Measurements from ENCODE around the gene SRI. TPM values are rescaled to one million over a fixed set of nuclear protein-coding genes. Genes with fewer than 3 reads are reported as not detected.

The SRI gene
- total and polyA plus RNA-seq, 2 donors (not counting 3 experiments of a cell fraction or from before 2014, with no cell fraction given): 121 to 204 TPM

DNA sequence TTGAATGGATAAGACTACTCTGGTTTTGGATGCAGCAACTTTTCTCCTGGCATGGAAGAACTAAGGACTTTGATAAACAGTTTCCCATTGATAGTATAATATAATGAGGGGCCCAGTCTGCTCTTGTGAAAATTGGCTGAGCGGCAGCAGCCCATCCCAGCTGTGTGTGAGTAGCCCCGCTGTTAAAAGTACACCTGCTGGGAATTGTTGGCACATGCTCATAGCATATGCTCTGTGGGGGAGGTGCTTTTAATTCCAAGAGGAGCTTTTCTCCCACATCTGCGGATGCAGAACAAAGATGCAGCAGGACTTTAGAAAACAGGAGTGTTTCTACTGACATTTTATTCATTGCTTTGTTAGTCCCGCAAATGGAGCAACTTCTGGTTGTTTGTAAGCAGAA lies 19.0 kb downstream of the SRI start:
- dilution Hi-C loops (cut with MboI; ENCODE audit: extremely low pct_ligation_motif_present, low sequenced_read_pairs) (no loop called here), intact Hi-C loops (cut with micrococcal nuclease) (no loop called here)
- Histone ChIP-seq H3K4me2 (ENCODE audit: insufficient read depth, low read length) (no peak overlapping the region), H4K20me1 (replicated peaks; ENCODE audit: control insufficient read depth, extremely low read depth, insufficient read depth, low read length) (no peaks in the 10 kb centered on the region), H3K27ac (ENCODE audit: insufficient read depth, low read depth, low read length) (no peak overlapping the region), H3K27me3 (ENCODE audit: control insufficient read depth in 2 of 2, insufficient read depth in 2 of 2, low read length in 2 of 2) (no peaks in the 10 kb centered on the region), H2AFZ (ENCODE audit: low read depth, low read length) (no peak overlapping the region), H3K36me3 (ENCODE audit: control insufficient read depth in 2 of 2, extremely low read depth in 1 of 2, insufficient read depth in 2 of 2, low read length in 2 of 2) (peaks cover 4 to 13% of the 10 kb centered on the region in 2 experiments), H3K9me1 (replicated peaks; ENCODE audit: control insufficient read depth, extremely low read depth, insufficient read depth, low read length) (no peaks in the 10 kb centered on the region), H3K9me3 (replicated peaks; ENCODE audit: control insufficient read depth, insufficient read depth, low read length) (no peaks in the 10 kb centered on the region), H3K4me3 (replicated peaks in 1 of 3; ENCODE audit: insufficient read depth in 1 of 3, low read depth in 1 of 3, low read length in 3 of 3) (no peak overlapping the region), H3K79me2 (ENCODE audit: control insufficient read depth, insufficient read depth, low read length) (no peaks in the 10 kb centered on the region), H3K9ac (replicated peaks; ENCODE audit: extremely low read depth, insufficient read depth, low read length) (no peak overlapping the region), H3K4me1 (ENCODE audit: control insufficient read depth, extremely low read depth, insufficient read depth, low read length) (no peaks in the 10 kb centered on the region)
- FAIRE-seq (no peak), DNase-seq (ENCODE audit: low read depth, low spot score) (no peak)
- POLR2A ChIA-PET: no interaction called here
- no peak for TF ChIP-seq EZH2 (IDR thresholded peaks at IDR 0.05; ENCODE audit: borderline replicate concordance, low read depth, low read length, severe bottlenecking)
- no peak for TF ChIP-seq POLR2AphosphoS5 (IDR thresholded peaks at IDR 0.05; ENCODE audit: insufficient read depth, low read depth, low read length)
- no peak for TF ChIP-seq FOS (IDR thresholded peaks at IDR 0.05; ENCODE audit: borderline replicate concordance, insufficient read depth, low read length)
- TF ChIP-seq, protein P1, sequence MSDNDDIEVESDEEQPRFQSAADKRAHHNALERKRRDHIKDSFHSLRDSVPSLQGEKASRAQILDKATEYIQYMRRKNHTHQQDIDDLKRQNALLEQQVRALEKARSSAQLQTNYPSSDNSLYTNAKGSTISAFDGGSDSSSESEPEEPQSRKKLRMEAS (IDR thresholded peaks at IDR 0.05; ENCODE audit: insufficient read depth, insufficient read length): no peak
- BruUV-seq (replicated peaks): no TSS peak
- CTCF ChIA-PET: interaction anchor here (1.3 kb wide), 1 partner anchor 19 kb away, joined by 4 read pairs; the partner anchor contains the start of gene SRI

DNA sequence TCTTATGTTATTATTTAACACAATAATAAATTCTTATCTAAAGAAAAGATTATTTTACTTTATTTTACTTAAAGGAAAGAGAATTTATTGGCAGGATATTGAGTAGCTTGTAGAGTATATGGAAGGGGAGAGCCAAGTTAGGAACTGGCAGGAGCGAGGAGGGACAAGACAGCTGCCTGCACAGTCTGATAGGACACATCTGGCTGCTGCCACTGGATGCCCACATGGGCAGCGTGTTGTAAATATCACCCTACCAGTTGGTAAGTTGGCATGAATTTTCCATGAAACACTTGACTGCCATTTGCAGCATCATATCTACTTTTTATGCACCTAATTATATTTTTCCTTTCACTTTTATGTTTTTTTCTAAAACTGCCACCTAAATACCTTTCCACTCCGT lies 19.6 kb downstream of the SRI start:
- Histone ChIP-seq H3K4me2 (ENCODE audit: insufficient read depth, low read length) (no peak overlapping the region), H3K79me2 (ENCODE audit: control insufficient read depth, insufficient read depth, low read length) (no peaks in the 10 kb centered on the region), H3K9me1 (replicated peaks; ENCODE audit: control insufficient read depth, extremely low read depth, insufficient read depth, low read length) (no peaks in the 10 kb centered on the region), H3K9me3 (replicated peaks; ENCODE audit: control insufficient read depth, insufficient read depth, low read length) (no peaks in the 10 kb centered on the region), H3K36me3 (ENCODE audit: control insufficient read depth in 2 of 2, extremely low read depth in 1 of 2, insufficient read depth in 2 of 2, low read length in 2 of 2) (peaks cover 4 to 13% of the 10 kb centered on the region in 2 experiments), H3K9ac (replicated peaks; ENCODE audit: extremely low read depth, insufficient read depth, low read length) (no peak overlapping the region), H3K4me3 (replicated peaks in 1 of 3; ENCODE audit: insufficient read depth in 1 of 3, low read depth in 1 of 3, low read length in 3 of 3) (no peak overlapping the region), H2AFZ (ENCODE audit: low read depth, low read length) (no peak overlapping the region), H4K20me1 (replicated peaks; ENCODE audit: control insufficient read depth, extremely low read depth, insufficient read depth, low read length) (no peaks in the 10 kb centered on the region), H3K27me3 (ENCODE audit: control insufficient read depth in 2 of 2, insufficient read depth in 2 of 2, low read length in 2 of 2) (no peaks in the 10 kb centered on the region), H3K4me1 (ENCODE audit: control insufficient read depth, extremely low read depth, insufficient read depth, low read length) (no peaks in the 10 kb centered on the region), H3K27ac (ENCODE audit: insufficient read depth, low read depth, low read length) (no peak overlapping the region)
- no TSS peak for BruUV-seq (replicated peaks)
- TF ChIP-seq FOS (IDR thresholded peaks at IDR 0.05; ENCODE audit: borderline replicate concordance, insufficient read depth, low read length): no peak
- TF ChIP-seq POLR2AphosphoS5 (IDR thresholded peaks at IDR 0.05; ENCODE audit: insufficient read depth, low read depth, low read length): no peak
- TF ChIP-seq GATA2 (IDR thresholded peaks at IDR 0.05; ENCODE audit: insufficient read depth, insufficient read length, low read depth, low read length): no peak
- TF ChIP-seq EZH2 (IDR thresholded peaks at IDR 0.05; ENCODE audit: borderline replicate concordance, low read depth, low read length, severe bottlenecking): no peak
- no peak for TF ChIP-seq MYC (IDR thresholded peaks at IDR 0.05; ENCODE audit: low read depth, low read length)
- TF ChIP-seq, protein P2, sequence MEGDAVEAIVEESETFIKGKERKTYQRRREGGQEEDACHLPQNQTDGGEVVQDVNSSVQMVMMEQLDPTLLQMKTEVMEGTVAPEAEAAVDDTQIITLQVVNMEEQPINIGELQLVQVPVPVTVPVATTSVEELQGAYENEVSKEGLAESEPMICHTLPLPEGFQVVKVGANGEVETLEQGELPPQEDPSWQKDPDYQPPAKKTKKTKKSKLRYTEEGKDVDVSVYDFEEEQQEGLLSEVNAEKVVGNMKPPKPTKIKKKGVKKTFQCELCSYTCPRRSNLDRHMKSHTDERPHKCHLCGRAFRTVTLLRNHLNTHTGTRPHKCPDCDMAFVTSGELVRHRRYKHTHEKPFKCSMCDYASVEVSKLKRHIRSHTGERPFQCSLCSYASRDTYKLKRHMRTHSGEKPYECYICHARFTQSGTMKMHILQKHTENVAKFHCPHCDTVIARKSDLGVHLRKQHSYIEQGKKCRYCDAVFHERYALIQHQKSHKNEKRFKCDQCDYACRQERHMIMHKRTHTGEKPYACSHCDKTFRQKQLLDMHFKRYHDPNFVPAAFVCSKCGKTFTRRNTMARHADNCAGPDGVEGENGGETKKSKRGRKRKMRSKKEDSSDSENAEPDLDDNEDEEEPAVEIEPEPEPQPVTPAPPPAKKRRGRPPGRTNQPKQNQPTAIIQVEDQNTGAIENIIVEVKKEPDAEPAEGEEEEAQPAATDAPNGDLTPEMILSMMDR (IDR thresholded peaks at IDR 0.05; ENCODE audit: extremely low read depth in 1 of 2, insufficient read depth in 1 of 2, low read depth in 1 of 2, low read length in 2 of 2): no peak
- TF ChIP-seq, protein P1 (IDR thresholded peaks at IDR 0.05; ENCODE audit: insufficient read depth, insufficient read length): no peak
- no peak for TF ChIP-seq POLR2A (IDR thresholded peaks at IDR 0.05; ENCODE audit: low read depth, low read length)
- no peak for TF ChIP-seq JUN (IDR thresholded peaks at IDR 0.05; ENCODE audit: borderline replicate concordance, insufficient read depth, insufficient read length, low read depth)
- no peak for DNase-seq (ENCODE audit: low read depth, low spot score)
- ChIA-PET POLR2A (no interaction called here), CTCF (no interaction called here)
- intact Hi-C loops (cut with micrococcal nuclease) (no loop called here), dilution Hi-C loops (cut with MboI; ENCODE audit: extremely low pct_ligation_motif_present, low sequenced_read_pairs) (no loop called here)
- FAIRE-seq: no peak

Measured in endothelial cell of umbilical vein (primary cell).